Stimulated activated CD4-positive, alpha-beta T cell treated with anti-CD3 and anti-CD28 coated beads, Interleukin-1b, Interleukin-23, amount 100 ng/mL, for 24 hours (primary cell): ENCODE data around the gene ADGRL3.

ENCODE experiments used
- DNase-seq, 4 experiments: peaks; one replicate each; pipeline ENCODE4 v3.0.0-alpha.2; 2020; ENCODE audit warnings: low read depth in 4 of 4, low spot score in 1 of 4

Gene ADGRL3

GRCh38 chr4:61200187-61200915, at the start of gene ADGRL3:
TSS of gene ADGRL3 (plus strand) at chr4:61200326.
- DNase-seq = no peak

- no peak for DNase-seq
These were observed 47.7 kb upstream of the ADGRL3 start for GRCh38 chr4:61152433-61152832.

GRCh38 chr4:61160478-61160877, 39.6 kb upstream of the ADGRL3 start:
- DNase-seq = no peak

GRCh38 chr4:61162116-61162515, 38.0 kb upstream of the ADGRL3 start:
- no peak for DNase-seq

GRCh38 chr4:61173799-61174198, 26.3 kb upstream of the ADGRL3 start:
- no peak for DNase-seq

GRCh38 chr4:61175495-61175894, 24.6 kb upstream of the ADGRL3 start:
- no peak for DNase-seq

- DNase-seq = no peak
These were observed 22.8 kb upstream of the ADGRL3 start for GRCh38 chr4:61177367-61177766.

GRCh38 chr4:61180405-61180804, 19.7 kb upstream of the ADGRL3 start:
- DNase-seq = no peak

GRCh38 chr4:61182915-61183314, 17.2 kb upstream of the ADGRL3 start:
- DNase-seq = no peak

- DNase-seq = no peak
These were observed 14.8 kb upstream of the ADGRL3 start for GRCh38 chr4:61185288-61185687.

GRCh38 chr4:61192392-61192791, 7.7 kb upstream of the ADGRL3 start:
- no peak for DNase-seq

GRCh38 chr4:61193863-61194262, 6.3 kb upstream of the ADGRL3 start:
- no peak for DNase-seq

GRCh38 chr4:61194571-61194970, 5.6 kb upstream of the ADGRL3 start:
- no peak for DNase-seq

GRCh38 chr4:61195101-61195500, 5.0 kb upstream of the ADGRL3 start:
- no peak for DNase-seq

- DNase-seq = no peak
These were observed 1.4 kb upstream of the ADGRL3 start for GRCh38 chr4:61198686-61199085.

GRCh38 chr4:61199873-61200186, 296 bp upstream of the ADGRL3 start:
- no peak for DNase-seq

- no peak for DNase-seq
These were observed 895 bp downstream of the ADGRL3 start for GRCh38 chr4:61200916-61201526.

- DNase-seq = no peak
These were observed 1.4 kb downstream of the ADGRL3 start for GRCh38 chr4:61201561-61201960.

GRCh38 chr4:61201961-61202637, 2.0 kb downstream of the ADGRL3 start:
- DNase-seq = no peak

GRCh38 chr4:61202638-61203435, 2.7 kb downstream of the ADGRL3 start:
- DNase-seq = no peak

- DNase-seq = no peak
These were observed 3.3 kb downstream of the ADGRL3 start for GRCh38 chr4:61203436-61203790.
